ENCODE measurements around the gene SH3RF3. TPM values are rescaled to one million over a fixed set of nuclear protein-coding genes. Genes with fewer than 3 reads are reported as not detected.
A peak's percentile ranks its signal among the peaks of the same experiment; 100 is the strongest.

Gene SH3RF3
- polyA plus RNA-seq, 1 of the 3 experiments (the other 2 are of a cell fraction) = 1.9 TPM

DNA sequence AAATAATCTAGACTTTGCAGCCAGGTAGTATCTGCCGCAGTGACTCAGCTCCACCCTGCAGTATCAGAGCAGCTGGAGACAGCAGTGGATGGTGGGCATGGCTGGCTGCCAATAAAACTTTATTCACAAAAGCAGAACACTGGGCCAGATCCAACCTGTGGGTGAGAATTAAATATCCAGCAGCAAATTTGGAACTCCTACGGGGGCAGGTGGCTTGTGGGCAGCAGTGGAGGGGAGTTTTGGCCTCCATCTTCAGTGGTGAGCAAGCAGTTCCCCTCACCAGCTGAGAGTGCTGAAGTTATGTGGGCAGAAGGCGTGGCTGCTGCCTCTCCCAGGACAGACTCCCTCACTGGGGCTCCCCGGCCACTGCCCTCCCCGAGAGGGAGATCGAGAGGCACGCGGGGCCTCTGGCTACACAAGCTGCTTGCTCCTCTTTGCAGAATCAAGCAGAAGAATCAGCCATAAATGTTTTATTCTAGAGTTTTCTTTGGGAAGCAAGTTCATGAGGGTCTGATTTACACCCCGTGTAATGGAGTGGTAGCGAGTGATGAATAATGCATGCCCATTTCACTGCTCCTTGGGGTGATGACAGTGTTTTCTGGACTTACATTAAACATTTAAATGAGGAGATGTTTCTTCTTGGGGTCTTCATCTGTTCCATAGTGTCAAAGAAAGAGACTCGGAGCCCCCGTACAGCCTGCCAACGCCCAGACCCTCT, 280.5 kb downstream of the SH3RF3 start:
- no peaks in the 10 kb centered on the region for H3K36me3 ChIP-seq (replicated peaks in 1 of 2; ENCODE audit: control insufficient read depth in 1 of 2, insufficient read depth in 2 of 2, low read length in 1 of 2)
- CTCF ChIA-PET = interaction anchor here (1.2 to 1.9 kb wide), 2 partner anchors 10 to 101 kb away, joined by 3 to 6 read pairs; no protein-coding TSS in a partner anchor
- H3K9me2 ChIP-seq = no peaks in the 10 kb centered on the region
- no peaks in the 10 kb centered on the region for H3K79me2 ChIP-seq (ENCODE audit: insufficient read depth)
- H4K20me1 ChIP-seq (ENCODE audit: insufficient read depth) = no peaks in the 10 kb centered on the region
- no peak overlapping the region for H3K9ac ChIP-seq
- POLR2A ChIA-PET = no interaction called here
- H3F3A ChIP-seq (replicated peaks; ENCODE audit: insufficient read depth) = no peaks in the 10 kb centered on the region
- peaks cover 0 to 12% of the 10 kb centered on the region in 2 experiments; a peak in 1 of 4 replicates for H3K4me1 ChIP-seq (ENCODE audit: control insufficient read depth in 1 of 2, insufficient read depth in 2 of 2, low read depth in 1 of 2, low read length in 1 of 2)
- WGBS (ENCODE audit: low lambda C conversion rate) = 89% methylated on average over 13 of the region's 13 CpGs
- H3K27ac ChIP-seq (ENCODE audit: low read depth in 2 of 2, low read length in 1 of 2) = no peak overlapping the region
- no peak overlapping the region for H3K4me2 ChIP-seq
- no peak overlapping the region for H3K4me3 ChIP-seq (ENCODE audit: low read depth in 2 of 2, low read length in 1 of 2)
- no peaks in the 10 kb centered on the region for H3K9me3 ChIP-seq
- H2AFZ ChIP-seq (ENCODE audit: low read depth) = no peak overlapping the region
- H3K27me3 ChIP-seq (ENCODE audit: insufficient read depth) = no peaks in the 10 kb centered on the region
- TF ChIP-seq TEAD4 (IDR thresholded peaks at IDR 0.05; ENCODE audit: borderline replicate concordance, insufficient read depth) (no peak), NFIC (IDR thresholded peaks at IDR 0.05; ENCODE audit: borderline replicate concordance) (0 out of 2 replicates have a peak, but pooled peaks have one; percentile 23)
- no peak for DNase-seq

DNA sequence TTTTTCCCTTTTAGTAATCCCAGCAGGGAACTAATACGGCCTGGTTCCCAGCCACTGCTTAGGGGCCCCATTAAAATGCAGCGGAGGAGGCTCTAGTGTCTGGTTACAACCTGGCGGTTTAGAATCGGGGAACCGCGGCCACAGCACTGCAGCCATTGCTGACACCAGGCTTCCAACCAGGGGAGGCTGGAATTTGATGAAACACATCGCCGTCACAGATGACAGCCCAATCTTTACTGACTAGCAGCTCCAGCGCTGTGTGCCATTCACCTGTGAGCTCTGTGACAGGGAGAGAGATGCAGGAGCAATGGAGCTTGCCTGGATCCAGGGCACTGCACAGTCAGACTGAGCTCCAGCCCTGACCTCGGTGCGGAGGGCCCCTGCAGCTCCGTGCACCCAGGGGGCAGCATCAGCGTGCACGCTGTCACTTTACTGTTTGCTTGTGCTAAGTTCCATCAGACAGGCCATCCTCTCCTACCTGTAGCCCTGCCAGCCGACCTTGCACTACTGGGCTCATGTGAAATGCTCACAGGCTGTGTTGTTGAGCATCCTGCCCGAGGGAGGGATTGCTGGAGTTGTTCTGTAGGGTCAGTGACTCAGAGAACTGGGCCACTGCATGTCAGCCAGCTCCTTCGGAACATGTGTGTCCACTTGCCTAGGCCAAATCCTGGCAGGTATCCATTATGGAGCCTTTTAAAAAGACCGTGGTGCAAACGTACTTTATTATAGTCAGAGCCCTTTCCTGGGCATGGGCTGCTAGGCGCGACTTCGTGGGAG, 281.2 kb downstream of the SH3RF3 start:
- Histone ChIP-seq H3K9ac (no peak overlapping the region), H3K9me3 (no peaks in the 10 kb centered on the region), H4K20me1 (ENCODE audit: insufficient read depth) (no peaks in the 10 kb centered on the region), H3K27me3 (ENCODE audit: insufficient read depth) (no peaks in the 10 kb centered on the region), H2AFZ (ENCODE audit: low read depth) (no peak overlapping the region), H3K4me1 (ENCODE audit: control insufficient read depth in 1 of 2, insufficient read depth in 2 of 2, low read depth in 1 of 2, low read length in 1 of 2) (peaks cover 0 to 12% of the 10 kb centered on the region in 2 experiments; a peak in 1 of 4 replicates), H3K36me3 (replicated peaks in 1 of 2; ENCODE audit: control insufficient read depth in 1 of 2, insufficient read depth in 2 of 2, low read length in 1 of 2) (no peaks in the 10 kb centered on the region), H3K4me3 (ENCODE audit: low read depth in 2 of 2, low read length in 1 of 2) (no peak overlapping the region), H3K79me2 (ENCODE audit: insufficient read depth) (no peaks in the 10 kb centered on the region), H3F3A (replicated peaks; ENCODE audit: insufficient read depth) (no peaks in the 10 kb centered on the region), H3K4me2 (no peak overlapping the region), H3K27ac (ENCODE audit: low read depth in 2 of 2, low read length in 1 of 2) (no peak overlapping the region), H3K9me2 (no peaks in the 10 kb centered on the region)
- ChIA-PET CTCF (interaction anchor here (1.2 to 1.8 kb wide), 2 partner anchors 9 to 100 kb away, joined by 3 to 7 read pairs; no protein-coding TSS in a partner anchor), POLR2A (no interaction called here)
- 94% methylated on average over 16 of the region's 22 CpGs for WGBS (ENCODE audit: low lambda C conversion rate)
- no peak for DNase-seq
- TF ChIP-seq YY1 (IDR thresholded peaks at IDR 0.05; ENCODE audit: low read depth) = no peak
- no peak for TF ChIP-seq POLR2AphosphoS5 (IDR thresholded peaks at IDR 0.05; ENCODE audit: low read depth, low read length)
- no peak for TF ChIP-seq MEF2A (IDR thresholded peaks at IDR 0.05; ENCODE audit: borderline replicate concordance, low read depth)
- TF ChIP-seq FOSL2 (IDR thresholded peaks at IDR 0.05; ENCODE audit: borderline replicate concordance, low read depth) = no peak
- TF ChIP-seq MXI1 (IDR thresholded peaks at IDR 0.05; ENCODE audit: low read depth, low read length) = no peak
- TF ChIP-seq RXRA (IDR thresholded peaks at IDR 0.05; ENCODE audit: borderline replicate concordance, low read depth) = no peak
- no peak for TF ChIP-seq RCOR1 (IDR thresholded peaks at IDR 0.05; ENCODE audit: low read length)
- TF ChIP-seq, protein P1, sequence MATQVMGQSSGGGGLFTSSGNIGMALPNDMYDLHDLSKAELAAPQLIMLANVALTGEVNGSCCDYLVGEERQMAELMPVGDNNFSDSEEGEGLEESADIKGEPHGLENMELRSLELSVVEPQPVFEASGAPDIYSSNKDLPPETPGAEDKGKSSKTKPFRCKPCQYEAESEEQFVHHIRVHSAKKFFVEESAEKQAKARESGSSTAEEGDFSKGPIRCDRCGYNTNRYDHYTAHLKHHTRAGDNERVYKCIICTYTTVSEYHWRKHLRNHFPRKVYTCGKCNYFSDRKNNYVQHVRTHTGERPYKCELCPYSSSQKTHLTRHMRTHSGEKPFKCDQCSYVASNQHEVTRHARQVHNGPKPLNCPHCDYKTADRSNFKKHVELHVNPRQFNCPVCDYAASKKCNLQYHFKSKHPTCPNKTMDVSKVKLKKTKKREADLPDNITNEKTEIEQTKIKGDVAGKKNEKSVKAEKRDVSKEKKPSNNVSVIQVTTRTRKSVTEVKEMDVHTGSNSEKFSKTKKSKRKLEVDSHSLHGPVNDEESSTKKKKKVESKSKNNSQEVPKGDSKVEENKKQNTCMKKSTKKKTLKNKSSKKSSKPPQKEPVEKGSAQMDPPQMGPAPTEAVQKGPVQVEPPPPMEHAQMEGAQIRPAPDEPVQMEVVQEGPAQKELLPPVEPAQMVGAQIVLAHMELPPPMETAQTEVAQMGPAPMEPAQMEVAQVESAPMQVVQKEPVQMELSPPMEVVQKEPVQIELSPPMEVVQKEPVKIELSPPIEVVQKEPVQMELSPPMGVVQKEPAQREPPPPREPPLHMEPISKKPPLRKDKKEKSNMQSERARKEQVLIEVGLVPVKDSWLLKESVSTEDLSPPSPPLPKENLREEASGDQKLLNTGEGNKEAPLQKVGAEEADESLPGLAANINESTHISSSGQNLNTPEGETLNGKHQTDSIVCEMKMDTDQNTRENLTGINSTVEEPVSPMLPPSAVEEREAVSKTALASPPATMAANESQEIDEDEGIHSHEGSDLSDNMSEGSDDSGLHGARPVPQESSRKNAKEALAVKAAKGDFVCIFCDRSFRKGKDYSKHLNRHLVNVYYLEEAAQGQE (IDR thresholded peaks at IDR 0.05; ENCODE audit: low read depth, low read length) = no peak
- TF ChIP-seq SMC3 (IDR thresholded peaks at IDR 0.05; ENCODE audit: low read depth, low read length) = no peak
- no peak for TF ChIP-seq FOXJ3 (CRISPR knock-in tag; IDR thresholded peaks at IDR 0.05)
- no peak for TF ChIP-seq NRF1 (IDR thresholded peaks at IDR 0.05; ENCODE audit: low read depth, low read length)
- TF ChIP-seq CHD2 (IDR thresholded peaks at IDR 0.05; ENCODE audit: low read length, partially characterized antibody) = no peak
- TF ChIP-seq, protein P2, sequence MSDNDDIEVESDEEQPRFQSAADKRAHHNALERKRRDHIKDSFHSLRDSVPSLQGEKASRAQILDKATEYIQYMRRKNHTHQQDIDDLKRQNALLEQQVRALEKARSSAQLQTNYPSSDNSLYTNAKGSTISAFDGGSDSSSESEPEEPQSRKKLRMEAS (IDR thresholded peaks at IDR 0.05; ENCODE audit: low read depth) = no peak
- no peak for TF ChIP-seq CTCF (IDR thresholded peaks at IDR 0.05)
- no peak for TF ChIP-seq ZBTB33 (IDR thresholded peaks at IDR 0.05; ENCODE audit: borderline replicate concordance, low read depth)
- no peak for TF ChIP-seq JUND (IDR thresholded peaks at IDR 0.05)
- no peak for TF ChIP-seq NFIC (IDR thresholded peaks at IDR 0.05; ENCODE audit: borderline replicate concordance)

Data from SK-N-SH (cell line).